ENCODE measurements around the gene IPO4.
A peak's percentile ranks its signal among the peaks of the same experiment; 100 is the strongest.

IPO4 gene

GRCh38 chr14:24146978-24147760 is 41.4 kb downstream of the IPO4 start, which contains the start of gene RNF31:
TSS of gene RNF31 (plus strand) at chr14:24147498. CDS start at chr14:24147699, 201 bp downstream.
- no peak for TF ChIP-seq CTCF (IDR thresholded peaks at IDR 0.05; ENCODE audit: control insufficient read depth, insufficient read depth, low read depth, low read length, missing control alignments)
- DNase-seq (ENCODE audit: low read depth), result peak; percentile 93

GRCh38 chr14:24146453-24146977 is 42.1 kb downstream of the IPO4 start, which contains the start of gene PSME2:
TSS of gene PSME2 (minus strand) at chr14:24146610. CDS start at chr14:24146581, 29 bp downstream.
- TF ChIP-seq CTCF (IDR thresholded peaks at IDR 0.05; ENCODE audit: control insufficient read depth, insufficient read depth, low read depth, low read length, missing control alignments), result no peak
- DNase-seq (ENCODE audit: low read depth), result peak; percentile 84
- peak within 1 kb of the TSS; percentile 93 for H3K4me3 ChIP-seq (ENCODE audit: control insufficient read depth, low read depth, low read length)

More at GRCh38 chr14:24146978-24147760, 41.4 kb downstream of the IPO4 start, which contains the start of gene RNF31:
- peak within 1 kb of the TSS; percentile 93 for H3K4me3 ChIP-seq (ENCODE audit: control insufficient read depth, low read depth, low read length)

GRCh38 chr14:24145690-24146452 is 42.7 kb downstream of the IPO4 start:
- peak; percentile 11 for DNase-seq (ENCODE audit: low read depth)
- peak overlapping the region; percentile 93 for H3K4me3 ChIP-seq (ENCODE audit: control insufficient read depth, low read depth, low read length)
- no peak for TF ChIP-seq CTCF (IDR thresholded peaks at IDR 0.05; ENCODE audit: control insufficient read depth, insufficient read depth, low read depth, low read length, missing control alignments)

- DNase-seq (ENCODE audit: low read depth), result no peak
- TF ChIP-seq CTCF (IDR thresholded peaks at IDR 0.05; ENCODE audit: control insufficient read depth, insufficient read depth, low read depth, low read length, missing control alignments), result no peak
- H3K4me3 ChIP-seq (ENCODE audit: control insufficient read depth, low read depth, low read length), result peak overlapping the region; percentile 93; the same call in 1 of the 2 replicates
These were observed 43.4 kb downstream of the IPO4 start for GRCh38 chr14:24145219-24145618.

GRCh38 chr14:24144451-24144850 is 44.2 kb downstream of the IPO4 start:
- no peak overlapping the region for H3K4me3 ChIP-seq (ENCODE audit: control insufficient read depth, low read depth, low read length)
- no peak for TF ChIP-seq CTCF (IDR thresholded peaks at IDR 0.05; ENCODE audit: control insufficient read depth, insufficient read depth, low read depth, low read length, missing control alignments)
- no peak for DNase-seq (ENCODE audit: low read depth)

GRCh38 chr14:24143511-24143910 is 45.1 kb downstream of the IPO4 start:
- TF ChIP-seq CTCF (IDR thresholded peaks at IDR 0.05; ENCODE audit: control insufficient read depth, insufficient read depth, low read depth, low read length, missing control alignments), result no peak
- DNase-seq (ENCODE audit: low read depth), result no peak
- no peak overlapping the region for H3K4me3 ChIP-seq (ENCODE audit: control insufficient read depth, low read depth, low read length)

Data from AG09309 (cell line).